ENCODE data around the gene COTL1.

- TF ChIP-seq CTCF (IDR thresholded peaks at IDR 0.05) (no peak), POLR2A (IDR thresholded peaks at IDR 0.05) (no peak)
Measured at GRCh38 chr16:84633622-84634021, 15.7 kb upstream of the COTL1 start.

All from heart left ventricle (tissue), 13 donors.